ENCODE results near the gene HLA-DRA. TPM values are rescaled to one million over a fixed set of nuclear protein-coding genes. Genes with fewer than 3 reads are reported as not detected.

The HLA-DRA gene
- total RNA-seq, 1 donor from 2014 or later = 2.3 TPM

DNA sequence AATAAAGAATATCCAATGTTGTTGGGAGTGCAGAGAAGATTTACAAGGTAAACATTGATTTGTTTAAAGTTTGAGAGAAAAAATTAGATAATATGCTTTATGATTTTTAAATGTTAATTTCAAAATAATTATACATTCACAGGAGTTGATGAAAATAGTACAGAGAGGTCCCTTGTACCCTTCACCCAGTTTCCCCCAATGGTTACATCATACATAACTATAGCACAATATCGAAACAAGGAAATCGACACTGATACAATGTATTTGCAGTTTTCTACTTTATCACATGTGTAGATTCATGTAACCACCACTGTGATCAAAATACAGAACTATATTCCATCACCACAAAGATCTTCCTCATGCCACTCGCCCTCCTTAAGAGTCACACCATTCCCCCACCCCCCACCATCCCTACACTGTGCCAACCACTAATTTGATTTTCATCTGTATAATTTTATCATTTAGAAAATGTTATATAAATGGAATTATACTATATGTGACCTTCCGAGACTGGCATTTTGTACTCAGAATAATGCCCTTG lies 11.7 kb upstream of the HLA-DRA start:
- Mint-ChIP-seq H3K27ac (no peak overlapping the region), H3K36me3 (no peaks in the 10 kb centered on the region), H3K27me3 (ENCODE audit: insufficient read depth, low read depth) (no peaks in the 10 kb centered on the region), H3K9me3 (no peaks in the 10 kb centered on the region), H3K4me3 (no peak overlapping the region), H3K4me1 (no peaks in the 10 kb centered on the region)
- Histone ChIP-seq H4K20me1 (ENCODE audit: low read depth) (no peaks in the 10 kb centered on the region), H3K4me3 (no peak overlapping the region), H3K4me2 (no peak overlapping the region), H3K36me3 (no peaks in the 10 kb centered on the region), H3K4me1 (no peaks in the 10 kb centered on the region), H3K27me3 (no peaks in the 10 kb centered on the region), H2AFZ (replicated peaks) (no peak overlapping the region), H3K27ac (no peak overlapping the region), H3K9me3 (ENCODE audit: low read depth) (no peaks in the 10 kb centered on the region), H3K9ac (no peak overlapping the region), H3F3A (ENCODE audit: low read depth) (no peaks in the 10 kb centered on the region), H3K79me2 (ENCODE audit: low read depth) (no peaks in the 10 kb centered on the region)
- TF ChIP-seq EZH2phosphoT487 (IDR thresholded peaks at IDR 0.05) (no peak), CTCF (IDR thresholded peaks at IDR 0.05) (no peak), EZH2 (IDR thresholded peaks at IDR 0.05) (no peak)
- no peak for DNase-seq (ENCODE audit: low spot score)

- Mint-ChIP-seq H3K27me3 (ENCODE audit: insufficient read depth, low read depth) (no peaks in the 10 kb centered on the region), H3K36me3 (no peaks in the 10 kb centered on the region), H3K27ac (no peak overlapping the region), H3K4me1 (no peaks in the 10 kb centered on the region), H3K4me3 (no peak overlapping the region), H3K9me3 (no peaks in the 10 kb centered on the region)
- no peak for DNase-seq (ENCODE audit: low spot score)
- Histone ChIP-seq H3K27ac (no peak overlapping the region), H3K4me1 (no peaks in the 10 kb centered on the region), H3K4me3 (no peak overlapping the region), H3K4me2 (no peak overlapping the region), H2AFZ (replicated peaks) (no peak overlapping the region), H3K9ac (no peak overlapping the region), H4K20me1 (ENCODE audit: low read depth) (no peaks in the 10 kb centered on the region), H3K27me3 (no peaks in the 10 kb centered on the region), H3K9me3 (ENCODE audit: low read depth) (no peaks in the 10 kb centered on the region), H3F3A (ENCODE audit: low read depth) (no peaks in the 10 kb centered on the region), H3K79me2 (ENCODE audit: low read depth) (no peaks in the 10 kb centered on the region), H3K36me3 (no peaks in the 10 kb centered on the region)
- TF ChIP-seq CTCF (IDR thresholded peaks at IDR 0.05) = no peak
- no peak for TF ChIP-seq EZH2phosphoT487 (IDR thresholded peaks at IDR 0.05)
- no peak for TF ChIP-seq EZH2 (IDR thresholded peaks at IDR 0.05)
Observed at GRCh38 chr6:32430179-32430578, 9.5 kb upstream of the HLA-DRA start.

GRCh38 chr6:32431142-32431541 lies 8.5 kb upstream of the HLA-DRA start:
- no peaks in the 10 kb centered on the region for H3K36me3 Mint-ChIP-seq
- Histone ChIP-seq H3K27ac (no peak overlapping the region), H3K27me3 (no peaks in the 10 kb centered on the region), H3K36me3 (no peaks in the 10 kb centered on the region), H3F3A (ENCODE audit: low read depth) (no peaks in the 10 kb centered on the region), H4K20me1 (ENCODE audit: low read depth) (no peaks in the 10 kb centered on the region), H3K9me3 (ENCODE audit: low read depth) (no peaks in the 10 kb centered on the region), H3K4me3 (no peak overlapping the region), H3K4me1 (no peaks in the 10 kb centered on the region), H3K9ac (no peak overlapping the region), H3K4me2 (no peak overlapping the region), H3K79me2 (ENCODE audit: low read depth) (no peaks in the 10 kb centered on the region), H2AFZ (replicated peaks) (no peak overlapping the region)
- H3K27ac Mint-ChIP-seq = no peak overlapping the region
- H3K9me3 Mint-ChIP-seq = no peaks in the 10 kb centered on the region
- TF ChIP-seq EZH2phosphoT487 (IDR thresholded peaks at IDR 0.05) (no peak), CTCF (IDR thresholded peaks at IDR 0.05) (no peak), EZH2 (IDR thresholded peaks at IDR 0.05) (no peak)
- H3K4me1 Mint-ChIP-seq = no peaks in the 10 kb centered on the region
- no peak overlapping the region for H3K4me3 Mint-ChIP-seq
- H3K27me3 Mint-ChIP-seq (ENCODE audit: insufficient read depth, low read depth) = no peaks in the 10 kb centered on the region
- DNase-seq (ENCODE audit: low spot score) = no peak

Measured in neural progenitor cell (in vitro differentiated cells).